MV-4-11 (cell line): ENCODE results near the gene ABLIM3.

Source experiments
- DNase-seq: peaks from one replicate; lab custom pipeline; 2025; lab: John Stamatoyannopoulos, UW

ABLIM3 gene

DNA sequence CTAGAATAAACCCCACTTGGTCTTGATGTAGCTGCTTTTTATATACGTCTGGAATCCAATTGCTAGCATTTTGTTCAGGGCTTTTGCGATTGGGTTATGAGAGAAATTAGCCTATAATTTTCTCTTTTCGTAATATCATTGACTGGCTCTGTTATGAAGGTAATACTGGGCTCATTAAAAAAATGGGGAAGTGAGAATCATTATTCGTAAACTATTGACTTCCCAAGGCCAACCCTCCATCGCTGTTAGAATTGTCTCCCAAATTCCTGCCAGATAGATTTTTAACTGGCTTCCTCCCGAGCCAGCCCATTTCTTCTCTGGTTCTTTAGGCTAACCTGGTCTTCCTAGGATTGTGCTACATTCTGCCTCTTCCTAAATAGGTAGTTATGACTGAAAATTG is 168.1 kb downstream of the ABLIM3 start:
- no peak for DNase-seq
